ENCODE data around the gene MYO7B.
A peak's percentile ranks its signal among the peaks of the same experiment; 100 is the strongest.
"Not testable (repeated sequence)": the region's sequence is repeated elsewhere in the genome, so short reads cannot be mapped to it uniquely, and the experiment has no call there.

The MYO7B gene

GRCh38 chr2:127566139-127566417, 30.6 kb downstream of the MYO7B start:
- intact Hi-C loops (cut with micrococcal nuclease): no loop called here
- H3K4me3 Mint-ChIP-seq: no peak overlapping the region
- H3K27me3 Mint-ChIP-seq: peaks cover under 1% of the 10 kb centered on the region
- H3K36me3 Mint-ChIP-seq (ENCODE audit: low read depth): no peaks in the 10 kb centered on the region
- H3K4me1 Mint-ChIP-seq (ENCODE audit: low read depth): peaks cover 42% of the 10 kb centered on the region
- H3K27ac Mint-ChIP-seq: no peak overlapping the region
- peaks cover 11% of the 10 kb centered on the region for H3K9me3 Mint-ChIP-seq

DNA sequence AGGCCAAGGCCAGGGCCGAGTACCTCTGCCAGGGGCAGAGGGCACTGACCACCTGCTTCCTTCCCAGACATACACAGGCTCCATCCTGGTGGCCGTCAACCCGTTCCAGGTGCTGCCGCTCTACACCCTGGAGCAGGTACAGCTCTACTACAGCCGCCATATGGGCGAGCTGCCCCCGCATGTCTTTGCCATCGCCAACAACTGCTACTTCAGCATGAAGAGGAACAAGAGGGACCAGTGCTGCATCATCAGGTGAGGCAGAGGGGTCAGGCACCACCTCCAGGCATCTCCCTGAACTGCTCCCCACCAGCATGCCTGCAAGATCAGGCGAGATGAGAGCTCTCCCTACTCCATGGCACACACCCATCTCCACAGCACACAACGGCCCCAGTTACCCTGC, 31.1 kb downstream of the MYO7B start:
- no peak overlapping the region for H3K27ac Mint-ChIP-seq
- peaks cover 40% of the 10 kb centered on the region for H3K4me1 Mint-ChIP-seq (ENCODE audit: low read depth)
- no peaks in the 10 kb centered on the region for H3K36me3 Mint-ChIP-seq (ENCODE audit: low read depth)
- peaks cover 11% of the 10 kb centered on the region for H3K9me3 Mint-ChIP-seq
- peaks cover 3% of the 10 kb centered on the region for H3K27me3 Mint-ChIP-seq
- intact Hi-C loops (cut with micrococcal nuclease): no loop called here
- no peak overlapping the region for H3K4me3 Mint-ChIP-seq

- Mint-ChIP-seq H3K4me1 (ENCODE audit: low read depth) (peaks cover 35% of the 10 kb centered on the region), H3K27ac (no peak overlapping the region), H3K36me3 (ENCODE audit: low read depth) (no peaks in the 10 kb centered on the region), H3K27me3 (peaks cover 3% of the 10 kb centered on the region), H3K4me3 (no peak overlapping the region), H3K9me3 (peaks cover 11% of the 10 kb centered on the region)
- intact Hi-C loops (cut with micrococcal nuclease): no loop called here
Measured at GRCh38 chr2:127567351-127567854, 31.9 kb downstream of the MYO7B start.

DNA sequence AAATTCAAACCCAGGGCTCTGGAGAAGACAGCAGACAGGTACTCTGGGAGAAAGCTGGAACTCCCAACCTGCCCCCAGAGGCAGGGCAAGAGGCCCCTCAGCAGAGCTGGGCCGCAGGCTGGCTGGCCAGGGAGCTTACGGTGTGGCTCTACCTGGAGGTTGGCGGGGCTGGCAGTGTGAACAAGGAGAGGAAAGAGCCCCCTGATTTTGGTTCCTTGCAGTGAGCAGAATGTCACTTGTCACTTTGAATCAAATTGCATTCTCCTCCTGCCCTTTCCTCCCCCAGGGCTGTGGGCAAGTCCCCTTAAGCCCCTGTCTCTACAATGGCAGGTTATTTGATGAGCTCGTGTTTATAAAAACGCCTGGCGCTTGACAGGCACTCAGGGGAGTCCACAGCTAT, 32.6 kb downstream of the MYO7B start:
- H3K9me3 Mint-ChIP-seq: peaks cover 5% of the 10 kb centered on the region
- peaks cover 30% of the 10 kb centered on the region for H3K4me1 Mint-ChIP-seq (ENCODE audit: low read depth)
- H3K4me3 Mint-ChIP-seq: no peak overlapping the region
- peaks cover 3% of the 10 kb centered on the region for H3K27me3 Mint-ChIP-seq
- H3K36me3 Mint-ChIP-seq (ENCODE audit: low read depth): no peaks in the 10 kb centered on the region
- intact Hi-C loops (cut with micrococcal nuclease): no loop called here
- H3K27ac Mint-ChIP-seq: no peak overlapping the region

GRCh38 chr2:127569666-127570065, 34.2 kb downstream of the MYO7B start:
- intact Hi-C loops (cut with micrococcal nuclease): no loop called here
- no peaks in the 10 kb centered on the region for H3K9me3 Mint-ChIP-seq
- no peak overlapping the region for H3K27ac Mint-ChIP-seq
- H3K4me1 Mint-ChIP-seq (ENCODE audit: low read depth): peaks cover 14% of the 10 kb centered on the region
- no peak overlapping the region for H3K4me3 Mint-ChIP-seq
- no peaks in the 10 kb centered on the region for H3K36me3 Mint-ChIP-seq (ENCODE audit: low read depth)
- peaks cover 3% of the 10 kb centered on the region for H3K27me3 Mint-ChIP-seq

DNA sequence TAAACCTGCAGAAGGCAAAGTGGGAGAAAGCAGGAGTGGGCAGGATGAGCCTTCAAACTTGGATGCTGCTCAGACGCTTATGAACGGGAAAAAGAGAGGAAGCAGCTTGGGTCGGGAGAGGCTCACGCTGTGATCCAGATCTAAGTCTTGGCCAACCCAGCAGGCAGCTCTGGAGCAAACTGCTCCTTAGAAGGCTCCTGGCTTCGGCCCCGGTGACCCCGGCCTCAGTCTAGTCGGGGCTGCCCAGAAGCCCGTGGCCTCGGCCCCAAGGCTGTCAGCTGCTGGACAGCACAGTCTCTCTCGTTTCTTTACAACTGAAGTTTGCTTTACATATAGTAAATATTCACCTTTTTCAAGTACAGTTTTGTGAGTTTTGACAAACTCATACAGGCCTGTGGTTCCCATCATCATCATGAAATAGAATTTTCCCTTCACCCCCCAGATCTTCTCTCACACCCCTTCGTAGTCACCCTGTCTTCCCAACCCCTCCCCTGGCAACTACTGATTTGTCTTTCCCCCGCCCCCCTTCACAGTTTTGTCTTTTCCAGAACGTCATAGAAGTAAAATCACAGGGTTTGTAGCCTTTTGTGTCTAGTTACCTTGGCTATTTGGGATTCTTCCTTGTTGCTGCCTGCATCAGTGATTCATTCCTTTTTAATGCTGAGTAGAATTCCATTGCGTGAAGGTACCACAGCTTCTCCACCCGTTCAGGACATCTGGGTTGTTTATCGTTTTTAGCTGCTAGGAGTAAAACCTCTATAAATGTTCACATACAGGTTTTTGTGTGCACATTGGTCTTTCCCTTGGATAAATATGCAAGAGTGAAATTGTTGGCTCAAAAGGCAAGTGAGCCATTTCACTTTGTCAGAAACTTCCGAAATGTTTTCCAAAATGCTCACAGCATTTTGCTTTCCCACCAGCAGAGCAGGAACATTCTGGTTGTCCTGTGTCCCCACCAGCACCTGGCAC, 35.1 kb downstream of the MYO7B start:
- intact Hi-C loops (cut with micrococcal nuclease): no loop called here
- Mint-ChIP-seq H3K4me3 (no peak overlapping the region), H3K27ac (no peak overlapping the region), H3K9me3 (no peaks in the 10 kb centered on the region), H3K27me3 (peaks cover 3% of the 10 kb centered on the region), H3K36me3 (ENCODE audit: low read depth) (no peaks in the 10 kb centered on the region), H3K4me1 (ENCODE audit: low read depth) (peaks cover 13% of the 10 kb centered on the region)

DNA sequence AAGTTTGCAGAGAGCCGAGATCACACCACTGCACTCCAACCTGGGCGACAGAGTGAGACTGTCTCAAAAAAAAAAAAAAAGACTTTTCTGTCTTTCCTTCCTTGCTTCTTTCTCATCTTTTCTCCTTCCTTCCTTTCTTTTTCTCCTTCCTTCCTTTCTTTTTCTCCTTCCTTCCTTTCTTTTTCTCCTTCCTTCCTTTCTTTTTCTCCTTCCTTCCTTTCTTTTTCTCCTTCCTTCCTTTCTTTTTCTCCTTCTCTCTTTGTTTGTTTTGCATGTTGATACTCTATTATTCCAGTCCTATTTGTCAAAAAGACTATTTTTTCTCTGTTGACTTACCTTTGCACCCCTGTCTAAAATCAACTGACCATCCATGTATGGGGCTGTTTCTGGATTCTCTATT, 36.9 kb downstream of the MYO7B start:
- H3K4me3 Mint-ChIP-seq; intact Hi-C loops (cut with micrococcal nuclease); H3K27me3 Mint-ChIP-seq; H3K9me3 Mint-ChIP-seq; H3K27ac Mint-ChIP-seq; H3K36me3 Mint-ChIP-seq (ENCODE audit: low read depth): not testable (repeated sequence)
- peaks cover 14% of the 10 kb centered on the region for H3K4me1 Mint-ChIP-seq (ENCODE audit: low read depth)

DNA sequence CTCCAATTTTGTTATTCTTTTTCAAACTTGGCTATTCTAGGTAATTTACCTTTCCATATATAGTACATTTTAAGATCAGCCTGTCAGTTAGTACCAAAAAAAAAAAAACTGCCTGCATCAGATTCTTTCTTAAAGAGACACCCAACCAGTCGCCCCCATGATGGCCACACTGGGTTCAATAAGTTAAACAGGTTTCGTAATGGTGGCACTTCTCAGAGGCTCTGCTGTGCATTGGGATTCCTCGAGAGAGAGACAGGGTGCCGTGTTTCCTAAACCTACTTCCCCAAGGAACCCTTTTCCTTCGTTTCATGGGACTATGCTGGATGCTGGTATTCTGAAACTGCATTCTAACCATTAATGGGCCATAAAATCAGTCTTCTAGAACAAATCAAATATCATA, 37.4 kb downstream of the MYO7B start:
- no peaks in the 10 kb centered on the region for H3K36me3 Mint-ChIP-seq (ENCODE audit: low read depth)
- H3K27ac Mint-ChIP-seq: no peak overlapping the region
- no peaks in the 10 kb centered on the region for H3K9me3 Mint-ChIP-seq
- intact Hi-C loops (cut with micrococcal nuclease): no loop called here
- H3K4me1 Mint-ChIP-seq (ENCODE audit: low read depth): peaks cover 14% of the 10 kb centered on the region
- H3K27me3 Mint-ChIP-seq: peaks cover 3% of the 10 kb centered on the region
- H3K4me3 Mint-ChIP-seq: no peak overlapping the region

DNA sequence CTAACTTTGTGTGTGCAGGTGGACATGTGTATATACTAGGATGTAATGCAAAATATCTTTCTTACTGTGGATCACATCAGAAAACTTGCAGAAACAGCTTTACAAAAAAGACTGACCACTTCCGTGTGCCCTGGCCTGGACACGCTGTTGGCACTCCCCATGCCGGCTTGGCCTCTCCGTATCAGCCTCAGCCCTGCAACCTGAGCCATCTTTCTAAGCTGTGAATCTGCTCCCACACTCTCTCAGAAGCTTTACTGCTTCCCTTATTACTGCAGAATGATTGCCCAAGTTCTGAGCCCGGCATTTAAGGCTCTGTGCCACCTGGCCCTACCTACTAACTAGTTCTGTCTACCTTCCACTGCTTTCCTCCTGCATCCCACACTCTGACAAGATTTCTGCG, 37.8 kb downstream of the MYO7B start:
- Mint-ChIP-seq H3K36me3 (ENCODE audit: low read depth) (no peaks in the 10 kb centered on the region), H3K9me3 (no peaks in the 10 kb centered on the region), H3K27me3 (peaks cover 3% of the 10 kb centered on the region), H3K4me1 (ENCODE audit: low read depth) (peaks cover 14% of the 10 kb centered on the region), H3K4me3 (no peak overlapping the region), H3K27ac (no peak overlapping the region)
- intact Hi-C loops (cut with micrococcal nuclease): no loop called here

DNA sequence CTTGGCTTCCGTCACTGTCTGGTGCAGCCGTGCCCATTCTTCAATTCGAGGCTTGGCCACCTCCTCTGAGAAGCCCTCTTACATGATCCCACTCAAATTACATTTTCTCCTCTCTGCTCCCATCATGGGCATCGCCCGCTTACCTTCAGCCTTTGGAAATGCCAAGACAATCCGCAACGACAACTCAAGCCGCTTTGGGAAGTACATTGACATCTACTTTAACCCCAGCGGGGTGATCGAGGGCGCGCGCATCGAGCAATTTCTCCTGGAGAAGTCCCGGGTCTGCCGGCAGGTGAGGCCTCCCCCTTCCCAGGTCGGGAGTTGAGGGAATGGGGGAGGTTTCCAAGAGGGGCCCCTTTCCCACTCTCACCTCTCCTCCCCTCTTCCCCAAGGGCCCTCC, 38.3 kb downstream of the MYO7B start:
- H3K27ac Mint-ChIP-seq: no peak overlapping the region
- H3K9me3 Mint-ChIP-seq: no peaks in the 10 kb centered on the region
- no peaks in the 10 kb centered on the region for H3K36me3 Mint-ChIP-seq (ENCODE audit: low read depth)
- peaks cover 3% of the 10 kb centered on the region for H3K27me3 Mint-ChIP-seq
- no peak overlapping the region for H3K4me3 Mint-ChIP-seq
- intact Hi-C loops (cut with micrococcal nuclease): no loop called here
- peaks cover 14% of the 10 kb centered on the region for H3K4me1 Mint-ChIP-seq (ENCODE audit: low read depth)

DNA sequence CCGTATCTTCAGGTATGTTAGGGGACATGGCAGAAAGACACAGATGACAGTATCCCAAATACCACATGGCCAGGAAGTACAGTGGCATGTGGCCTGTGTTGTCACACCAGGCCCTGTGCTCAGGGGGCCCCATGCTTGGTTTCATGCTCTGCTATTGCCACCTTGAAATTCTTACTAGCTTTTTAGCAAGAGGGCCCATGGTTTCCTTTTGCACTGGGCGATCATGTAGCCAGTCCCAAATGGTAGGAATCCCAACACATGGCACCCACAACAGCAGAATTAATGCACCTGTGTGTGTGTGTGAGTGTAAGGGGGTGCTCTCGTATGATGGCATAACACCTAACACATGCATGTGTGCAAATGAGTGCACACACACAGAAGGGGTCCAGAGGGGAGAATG, 39.2 kb downstream of the MYO7B start:
- H3K27ac Mint-ChIP-seq: no peak overlapping the region
- peaks cover 3% of the 10 kb centered on the region for H3K27me3 Mint-ChIP-seq
- no peaks in the 10 kb centered on the region for H3K36me3 Mint-ChIP-seq (ENCODE audit: low read depth)
- intact Hi-C loops (cut with micrococcal nuclease): no loop called here
- peaks cover 14% of the 10 kb centered on the region for H3K4me1 Mint-ChIP-seq (ENCODE audit: low read depth)
- no peaks in the 10 kb centered on the region for H3K9me3 Mint-ChIP-seq
- no peak overlapping the region for H3K4me3 Mint-ChIP-seq

- Mint-ChIP-seq H3K4me3 (no peak overlapping the region), H3K27me3 (peaks cover 3% of the 10 kb centered on the region), H3K9me3 (no peaks in the 10 kb centered on the region), H3K36me3 (ENCODE audit: low read depth) (no peaks in the 10 kb centered on the region), H3K27ac (no peak overlapping the region), H3K4me1 (ENCODE audit: low read depth) (peaks cover 17% of the 10 kb centered on the region)
- intact Hi-C loops (cut with micrococcal nuclease): no loop called here
Measured at GRCh38 chr2:127575185-127575765, 39.8 kb downstream of the MYO7B start.

- peaks cover 3% of the 10 kb centered on the region for H3K27me3 Mint-ChIP-seq
Measured at GRCh38 chr2:127575941-127576432, 40.5 kb downstream of the MYO7B start.

DNA sequence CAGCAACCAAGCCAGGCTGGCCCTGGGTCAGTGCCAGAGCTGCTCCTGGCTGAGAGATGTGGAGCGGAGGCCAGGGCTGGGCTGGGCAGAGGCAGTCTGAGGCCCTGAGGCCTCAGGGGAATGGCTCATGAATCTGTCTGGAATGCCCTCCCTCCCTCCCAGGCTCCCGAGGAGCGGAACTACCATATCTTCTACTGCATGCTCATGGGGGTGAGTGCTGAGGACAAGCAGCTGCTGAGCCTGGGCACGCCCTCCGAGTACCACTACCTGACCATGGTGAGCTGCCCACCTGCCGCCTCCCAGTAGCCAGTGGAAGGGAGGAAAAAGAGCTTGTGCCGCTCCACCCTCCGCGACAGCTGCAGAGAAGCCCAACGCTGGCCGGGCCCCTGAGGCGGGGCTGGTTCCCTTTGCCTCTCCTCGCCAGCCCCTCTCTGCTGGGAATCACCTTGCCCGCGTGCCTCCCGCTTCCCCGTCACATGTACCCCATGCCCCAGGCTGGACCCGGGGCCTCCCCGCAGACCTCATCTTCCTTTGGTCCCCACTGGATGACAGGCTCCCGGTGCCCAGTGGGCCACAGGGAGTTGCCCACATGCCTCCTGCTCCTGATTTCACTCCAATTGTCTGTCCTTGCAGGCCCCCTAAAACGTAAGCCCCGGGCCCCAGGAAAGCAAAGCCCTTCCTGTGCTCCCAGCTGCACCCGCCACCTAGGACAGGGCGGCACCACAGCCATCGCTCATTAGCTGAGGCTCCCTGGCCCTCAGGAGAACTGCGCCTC, 41.1 kb downstream of the MYO7B start:
- no peaks in the 10 kb centered on the region for H3K27me3 Mint-ChIP-seq
- H3K9me3 Mint-ChIP-seq: no peaks in the 10 kb centered on the region
- H3K4me3 Mint-ChIP-seq: no peak overlapping the region
- no peaks in the 10 kb centered on the region for H3K36me3 Mint-ChIP-seq (ENCODE audit: low read depth)
- H3K27ac Mint-ChIP-seq: peak overlapping the region; percentile 9
- intact Hi-C loops (cut with micrococcal nuclease): no loop called here
- peaks cover 20% of the 10 kb centered on the region for H3K4me1 Mint-ChIP-seq (ENCODE audit: low read depth)

More at GRCh38 chr2:127575941-127576432, 40.5 kb downstream of the MYO7B start:
- H3K36me3 Mint-ChIP-seq (ENCODE audit: low read depth): no peaks in the 10 kb centered on the region
- H3K27ac Mint-ChIP-seq: no peak overlapping the region
- H3K4me1 Mint-ChIP-seq (ENCODE audit: low read depth): peaks cover 20% of the 10 kb centered on the region
- intact Hi-C loops (cut with micrococcal nuclease): no loop called here
- no peaks in the 10 kb centered on the region for H3K9me3 Mint-ChIP-seq
- no peak overlapping the region for H3K4me3 Mint-ChIP-seq
